Measurements from ENCODE around the gene COL23A1. TPM values are rescaled to one million over a fixed set of nuclear protein-coding genes. Genes with fewer than 3 reads are reported as not detected.
A peak's percentile ranks its signal among the peaks of the same experiment; 100 is the strongest.

The COL23A1 gene
- total RNA-seq, 1 experiment from 2014 or later = not detected

DNA sequence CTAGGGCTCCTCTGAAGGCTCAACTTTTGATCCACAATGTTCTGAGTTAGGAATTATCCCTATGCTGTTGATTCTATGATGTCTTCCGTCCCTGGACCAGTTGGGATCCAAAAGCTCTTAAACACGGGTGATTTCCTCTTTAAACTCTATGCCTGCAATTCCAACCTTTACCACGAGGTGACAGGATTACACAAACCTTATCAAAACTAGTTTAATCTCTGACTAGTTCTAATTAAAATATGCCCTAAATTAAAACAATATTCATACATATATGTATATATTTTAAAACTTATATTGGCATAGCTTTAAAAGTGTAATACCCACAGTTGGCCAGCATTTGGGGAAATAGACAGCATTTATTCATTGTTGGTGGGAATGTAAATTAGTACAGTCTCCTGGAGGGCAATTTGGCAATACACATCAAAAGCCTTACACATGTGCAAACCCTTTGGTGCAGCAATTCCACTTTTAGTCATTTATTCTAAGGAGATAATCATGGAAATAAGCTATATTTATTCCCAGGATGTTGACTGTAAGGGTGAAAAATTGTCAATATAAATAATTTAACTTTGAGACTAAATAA lies 306.0 kb downstream of the COL23A1 start:
- no TSS peak for BruUV-seq (replicated peaks)
- peak; percentile 32 for DNase-seq (ENCODE audit: low spot score)
- CTCF ChIA-PET = interaction anchor here (1.1 kb wide), 1 partner anchor 306 kb away, joined by 4 read pairs; the partner anchor contains the start of gene COL23A1
- POLR2A ChIA-PET (ENCODE audit: low non-redundant PET) = no interaction called here
- H3K4me1 ChIP-seq (ENCODE audit: insufficient read depth, low read length, poor library complexity, severe bottlenecking) = no peaks in the 10 kb centered on the region
- no peaks in the 10 kb centered on the region for H3K9me3 ChIP-seq (ENCODE audit: low read depth, low read length, poor library complexity, severe bottlenecking)
- TF ChIP-seq CTCF (conservative IDR thresholded peaks at IDR 0.05; ENCODE audit: low read depth, low read length) (peak; percentile 67), EZH2 (IDR thresholded peaks at IDR 0.05; ENCODE audit: borderline replicate concordance, low read depth, low read length, poor library complexity, severe bottlenecking) (no peak)
- no peaks in the 10 kb centered on the region for H3K36me3 ChIP-seq (ENCODE audit: insufficient read depth, low read length, poor library complexity, severe bottlenecking)
- H3K27me3 ChIP-seq (replicated peaks; ENCODE audit: insufficient read depth, low read depth, low read length, poor library complexity) = no peaks in the 10 kb centered on the region
- intact Hi-C loops (cut with micrococcal nuclease; ENCODE audit: unreplicated experiment) = loop anchor here (2.0 kb wide), 1 partner anchor 267 kb away; no protein-coding TSS in a partner anchor
- H3K4me3 ChIP-seq (ENCODE audit: low read depth, low read length, poor library complexity, severe bottlenecking) = no peak overlapping the region
- no peak overlapping the region for H3K27ac ChIP-seq (ENCODE audit: low read depth, low read length, poor library complexity, severe bottlenecking)

GRCh38 chr5:178283520-178283919 lies 306.7 kb downstream of the COL23A1 start:
- no TSS peak for BruUV-seq (replicated peaks)
- TF ChIP-seq EZH2 (IDR thresholded peaks at IDR 0.05; ENCODE audit: borderline replicate concordance, low read depth, low read length, poor library complexity, severe bottlenecking) (no peak), CTCF (conservative IDR thresholded peaks at IDR 0.05; ENCODE audit: low read depth, low read length) (no peak)
- H3K9me3 ChIP-seq (ENCODE audit: low read depth, low read length, poor library complexity, severe bottlenecking) = no peaks in the 10 kb centered on the region
- H3K4me3 ChIP-seq (ENCODE audit: low read depth, low read length, poor library complexity, severe bottlenecking) = no peak overlapping the region
- no peaks in the 10 kb centered on the region for H3K4me1 ChIP-seq (ENCODE audit: insufficient read depth, low read length, poor library complexity, severe bottlenecking)
- intact Hi-C loops (cut with micrococcal nuclease; ENCODE audit: unreplicated experiment) = no loop called here
- no peaks in the 10 kb centered on the region for H3K36me3 ChIP-seq (ENCODE audit: insufficient read depth, low read length, poor library complexity, severe bottlenecking)
- no peaks in the 10 kb centered on the region for H3K27me3 ChIP-seq (replicated peaks; ENCODE audit: insufficient read depth, low read depth, low read length, poor library complexity)
- no peak for DNase-seq (ENCODE audit: low spot score)
- ChIA-PET CTCF (interaction anchor here (1.1 kb wide), 1 partner anchor 307 kb away, joined by 4 read pairs; the partner anchor contains the start of gene COL23A1), POLR2A (ENCODE audit: low non-redundant PET) (no interaction called here)
- H3K27ac ChIP-seq (ENCODE audit: low read depth, low read length, poor library complexity, severe bottlenecking) = no peak overlapping the region

DNA sequence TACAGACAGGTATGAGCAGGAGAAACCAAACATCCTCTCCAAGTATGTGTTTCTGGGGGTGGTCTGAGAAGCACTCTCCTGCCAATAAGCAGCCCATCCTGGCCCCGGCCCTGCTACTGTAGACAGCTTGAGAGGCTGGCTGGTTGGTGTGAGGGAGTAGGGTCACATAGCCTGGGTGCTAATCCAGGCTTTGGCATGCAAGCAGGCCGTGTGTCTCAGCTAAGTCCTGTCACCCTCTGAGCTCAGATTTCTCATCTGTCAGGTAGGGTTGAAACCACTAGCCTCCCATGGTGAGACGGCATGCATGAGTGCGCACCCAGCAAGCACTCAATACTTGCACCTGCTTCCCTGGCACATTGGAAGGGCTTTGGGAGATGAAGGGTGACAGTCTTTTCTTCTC lies 307.8 kb downstream of the COL23A1 start:
- Histone ChIP-seq H3K4me1 (ENCODE audit: insufficient read depth, low read length, poor library complexity, severe bottlenecking) (no peaks in the 10 kb centered on the region), H3K27me3 (replicated peaks; ENCODE audit: insufficient read depth, low read depth, low read length, poor library complexity) (no peaks in the 10 kb centered on the region), H3K9me3 (ENCODE audit: low read depth, low read length, poor library complexity, severe bottlenecking) (no peaks in the 10 kb centered on the region), H3K27ac (ENCODE audit: low read depth, low read length, poor library complexity, severe bottlenecking) (no peak overlapping the region), H3K4me3 (ENCODE audit: low read depth, low read length, poor library complexity, severe bottlenecking) (no peak overlapping the region), H3K36me3 (ENCODE audit: insufficient read depth, low read length, poor library complexity, severe bottlenecking) (no peaks in the 10 kb centered on the region)
- CTCF ChIA-PET = no interaction called here
- TF ChIP-seq CTCF (conservative IDR thresholded peaks at IDR 0.05; ENCODE audit: low read depth, low read length) (no peak), EZH2 (IDR thresholded peaks at IDR 0.05; ENCODE audit: borderline replicate concordance, low read depth, low read length, poor library complexity, severe bottlenecking) (no peak)
- POLR2A ChIA-PET (ENCODE audit: low non-redundant PET) = no interaction called here
- intact Hi-C loops (cut with micrococcal nuclease; ENCODE audit: unreplicated experiment) = no loop called here
- BruUV-seq (replicated peaks) = no TSS peak
- no peak for DNase-seq (ENCODE audit: low spot score)
